Measurements from ENCODE around the gene CD83. TPM values are rescaled to one million over a fixed set of nuclear protein-coding genes. Genes with fewer than 3 reads are reported as not detected.

The CD83 gene
- total RNA-seq, 1 donor from 2014 or later = 1.8 TPM

DNA sequence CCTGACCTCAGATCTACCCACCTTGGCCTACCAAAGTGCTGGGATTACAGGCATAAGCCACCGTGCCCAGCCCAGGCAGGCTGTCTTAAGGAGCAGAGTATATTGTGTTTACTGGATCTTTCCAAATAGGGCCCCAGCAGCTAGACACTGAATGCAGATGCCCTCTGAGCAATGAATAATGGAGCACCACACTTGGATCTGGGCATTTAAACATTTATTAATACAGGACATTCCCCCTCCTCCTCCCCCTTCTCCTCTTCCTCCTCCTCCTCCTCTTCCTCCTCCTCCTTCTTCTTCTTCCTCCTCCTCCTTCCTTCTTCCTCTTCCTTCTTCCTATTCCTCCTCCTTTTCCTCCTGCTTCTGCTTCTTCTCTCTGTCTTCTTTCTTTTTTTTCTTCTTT, 34.2 kb downstream of the CD83 start:
- DNase-seq (ENCODE audit: low read depth) = no peak
- Mint-ChIP-seq H3K9me3 (ENCODE audit: unreplicated experiment) (no peaks in the 10 kb centered on the region), H3K4me1 (ENCODE audit: low read depth, unreplicated experiment) (no peaks in the 10 kb centered on the region), H3K27ac (ENCODE audit: unreplicated experiment) (no peak overlapping the region), H3K4me3 (ENCODE audit: unreplicated experiment) (no peak overlapping the region), H3K27me3 (ENCODE audit: low read depth, unreplicated experiment) (peaks cover 37% of the 10 kb centered on the region), H3K36me3 (ENCODE audit: low read depth, unreplicated experiment) (no peaks in the 10 kb centered on the region)
- Histone ChIP-seq H3K27ac (ENCODE audit: low read depth, low read length) (no peak overlapping the region), H3K4me2 (ENCODE audit: low read length) (no peak overlapping the region), H3K36me3 (ENCODE audit: insufficient read depth, low read length) (no peaks in the 10 kb centered on the region), H2AFZ (ENCODE audit: low read depth, low read length) (no peak overlapping the region), H3K9me3 (ENCODE audit: insufficient read depth, low read depth, low read length) (no peaks in the 10 kb centered on the region), H3K9ac (ENCODE audit: low read length) (no peak overlapping the region), H3K4me3 (ENCODE audit: insufficient read depth, low read depth, low read length) (no peak overlapping the region), H3K27me3 (ENCODE audit: insufficient read depth, low read length) (peaks cover 10% of the 10 kb centered on the region), H3K4me1 (ENCODE audit: insufficient read depth, low read length) (no peaks in the 10 kb centered on the region), H4K20me1 (ENCODE audit: insufficient read depth, low read length) (no peaks in the 10 kb centered on the region), H3K79me2 (ENCODE audit: insufficient read depth, low read length) (no peaks in the 10 kb centered on the region)
- FAIRE-seq = no peak
- no peak for TF ChIP-seq EZH2 (IDR thresholded peaks at IDR 0.05; ENCODE audit: insufficient read depth, low read length)
- TF ChIP-seq, protein P1, sequence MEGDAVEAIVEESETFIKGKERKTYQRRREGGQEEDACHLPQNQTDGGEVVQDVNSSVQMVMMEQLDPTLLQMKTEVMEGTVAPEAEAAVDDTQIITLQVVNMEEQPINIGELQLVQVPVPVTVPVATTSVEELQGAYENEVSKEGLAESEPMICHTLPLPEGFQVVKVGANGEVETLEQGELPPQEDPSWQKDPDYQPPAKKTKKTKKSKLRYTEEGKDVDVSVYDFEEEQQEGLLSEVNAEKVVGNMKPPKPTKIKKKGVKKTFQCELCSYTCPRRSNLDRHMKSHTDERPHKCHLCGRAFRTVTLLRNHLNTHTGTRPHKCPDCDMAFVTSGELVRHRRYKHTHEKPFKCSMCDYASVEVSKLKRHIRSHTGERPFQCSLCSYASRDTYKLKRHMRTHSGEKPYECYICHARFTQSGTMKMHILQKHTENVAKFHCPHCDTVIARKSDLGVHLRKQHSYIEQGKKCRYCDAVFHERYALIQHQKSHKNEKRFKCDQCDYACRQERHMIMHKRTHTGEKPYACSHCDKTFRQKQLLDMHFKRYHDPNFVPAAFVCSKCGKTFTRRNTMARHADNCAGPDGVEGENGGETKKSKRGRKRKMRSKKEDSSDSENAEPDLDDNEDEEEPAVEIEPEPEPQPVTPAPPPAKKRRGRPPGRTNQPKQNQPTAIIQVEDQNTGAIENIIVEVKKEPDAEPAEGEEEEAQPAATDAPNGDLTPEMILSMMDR (IDR thresholded peaks at IDR 0.05; ENCODE audit: insufficient read depth, low read depth, low read length) = no peak

DNA sequence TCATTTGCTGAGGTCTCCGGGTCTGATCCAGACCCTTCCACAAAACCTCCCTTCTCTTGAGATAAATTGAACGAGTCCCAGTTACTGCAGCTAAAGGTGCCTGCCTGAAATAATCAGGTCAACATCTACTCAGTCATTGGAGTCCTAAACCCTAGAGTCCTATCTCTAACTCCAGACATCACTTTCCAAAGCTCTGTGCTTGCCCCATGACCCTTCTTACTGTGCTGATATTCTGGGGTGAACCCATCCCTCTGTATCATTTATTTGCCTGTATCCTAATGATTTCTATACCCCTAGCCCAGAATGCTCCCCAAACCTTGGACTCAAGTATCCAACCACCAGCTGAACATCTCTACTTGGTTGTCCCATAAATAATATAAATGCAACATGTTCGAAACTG, 35.7 kb downstream of the CD83 start:
- Mint-ChIP-seq H3K36me3 (ENCODE audit: low read depth, unreplicated experiment) (no peaks in the 10 kb centered on the region), H3K27ac (ENCODE audit: unreplicated experiment) (no peak overlapping the region), H3K4me1 (ENCODE audit: low read depth, unreplicated experiment) (no peaks in the 10 kb centered on the region), H3K9me3 (ENCODE audit: unreplicated experiment) (no peaks in the 10 kb centered on the region), H3K27me3 (ENCODE audit: low read depth, unreplicated experiment) (peaks cover 26% of the 10 kb centered on the region), H3K4me3 (ENCODE audit: unreplicated experiment) (no peak overlapping the region)
- Histone ChIP-seq H3K4me1 (ENCODE audit: insufficient read depth, low read length) (no peaks in the 10 kb centered on the region), H3K36me3 (ENCODE audit: insufficient read depth, low read length) (no peaks in the 10 kb centered on the region), H3K27me3 (ENCODE audit: insufficient read depth, low read length) (peaks cover 7% of the 10 kb centered on the region), H3K79me2 (ENCODE audit: insufficient read depth, low read length) (no peaks in the 10 kb centered on the region), H2AFZ (ENCODE audit: low read depth, low read length) (no peak overlapping the region), H4K20me1 (ENCODE audit: insufficient read depth, low read length) (no peaks in the 10 kb centered on the region), H3K27ac (ENCODE audit: low read depth, low read length) (no peak overlapping the region), H3K4me3 (ENCODE audit: insufficient read depth, low read depth, low read length) (no peak overlapping the region), H3K9me3 (ENCODE audit: insufficient read depth, low read depth, low read length) (no peaks in the 10 kb centered on the region), H3K9ac (ENCODE audit: low read length) (no peak overlapping the region), H3K4me2 (ENCODE audit: low read length) (no peak overlapping the region)
- no peak for DNase-seq (ENCODE audit: low read depth)
- no peak for TF ChIP-seq EZH2 (IDR thresholded peaks at IDR 0.05; ENCODE audit: insufficient read depth, low read length)
- TF ChIP-seq, protein P1 (IDR thresholded peaks at IDR 0.05; ENCODE audit: insufficient read depth, low read depth, low read length) = no peak
- no peak for FAIRE-seq

DNA sequence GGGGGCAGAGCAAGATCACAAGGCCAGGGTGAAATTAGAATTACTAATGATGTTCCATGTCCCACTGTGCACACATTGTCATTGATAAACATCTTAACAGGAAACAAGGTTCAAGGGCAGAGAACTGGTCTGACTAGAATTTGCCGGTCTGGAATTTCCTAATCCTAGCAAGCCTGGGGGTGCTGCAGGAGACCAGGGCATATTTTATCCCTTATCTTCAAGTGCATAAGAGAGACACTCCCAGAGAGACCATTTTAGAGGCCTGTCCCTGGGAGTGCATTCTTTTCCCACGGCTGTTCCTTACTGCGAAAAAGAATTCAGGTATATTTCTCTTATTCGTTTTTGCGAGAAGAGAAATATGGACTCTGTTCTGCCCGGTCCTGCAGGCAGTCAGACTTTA, 41.5 kb downstream of the CD83 start:
- H3K4me2 ChIP-seq (ENCODE audit: low read length) = no peak overlapping the region
- H3K9me3 ChIP-seq (ENCODE audit: insufficient read depth, low read depth, low read length) = no peaks in the 10 kb centered on the region
- no peaks in the 10 kb centered on the region for H3K79me2 ChIP-seq (ENCODE audit: insufficient read depth, low read length)
- TF ChIP-seq, protein P1 (IDR thresholded peaks at IDR 0.05; ENCODE audit: insufficient read depth, low read depth, low read length) = no peak
- TF ChIP-seq EZH2 (IDR thresholded peaks at IDR 0.05; ENCODE audit: insufficient read depth, low read length) = no peak
- no peak for DNase-seq (ENCODE audit: low read depth)
- no peak overlapping the region for H3K9ac ChIP-seq (ENCODE audit: low read length)
- no peak for FAIRE-seq
- no peak overlapping the region for H3K4me3 ChIP-seq (ENCODE audit: insufficient read depth, low read depth, low read length)
- Mint-ChIP-seq H3K4me1 (ENCODE audit: low read depth, unreplicated experiment) (no peaks in the 10 kb centered on the region), H3K36me3 (ENCODE audit: low read depth, unreplicated experiment) (no peaks in the 10 kb centered on the region), H3K9me3 (ENCODE audit: unreplicated experiment) (no peaks in the 10 kb centered on the region), H3K27me3 (ENCODE audit: low read depth, unreplicated experiment) (peaks cover 9% of the 10 kb centered on the region), H3K27ac (ENCODE audit: unreplicated experiment) (no peak overlapping the region), H3K4me3 (ENCODE audit: unreplicated experiment) (no peak overlapping the region)
- no peak overlapping the region for H2AFZ ChIP-seq (ENCODE audit: low read depth, low read length)
- no peaks in the 10 kb centered on the region for H3K36me3 ChIP-seq (ENCODE audit: insufficient read depth, low read length)
- peaks cover 3% of the 10 kb centered on the region for H3K27me3 ChIP-seq (ENCODE audit: insufficient read depth, low read length)
- H3K27ac ChIP-seq (ENCODE audit: low read depth, low read length) = no peak overlapping the region
- no peaks in the 10 kb centered on the region for H4K20me1 ChIP-seq (ENCODE audit: insufficient read depth, low read length)
- H3K4me1 ChIP-seq (ENCODE audit: insufficient read depth, low read length) = no peaks in the 10 kb centered on the region
